Mucosa of descending colon (tissue), 3 donors: ENCODE results near the gene UHRF2. TPM values are rescaled to one million over a fixed set of nuclear protein-coding genes. Genes with fewer than 3 reads are reported as not detected.

ENCODE experiments used
- ATAC-seq: fragments of 200-7000 bp; cut with Tn5 transposase; one replicate; pipeline ENCODE4 v1.9.1; 2020; ENCODE audit warnings: mild to moderate bottlenecking, moderate library complexity
- DNase-seq, 3 donors: peaks; one replicate each; pipeline ENCODE4 v3.0.0-alpha.2; 2020
- H3K36me3 ChIP-seq: fragments of 200-600 bp; one replicate; pipeline ENCODE4 v1.8.0; 2021; ENCODE audit warnings: low read depth, mild to moderate bottlenecking
- H3K4me1 ChIP-seq: fragments of 200-600 bp; one replicate; pipeline ENCODE4 v1.8.0; 2021; ENCODE audit warnings: low read depth, mild to moderate bottlenecking
- H3K4me3 ChIP-seq: fragments of 200-600 bp; one replicate; pipeline ENCODE4 v1.8.0; 2021; ENCODE audit warnings: mild to moderate bottlenecking
- H3K9me3 ChIP-seq: fragments of 200-600 bp; one replicate; pipeline ENCODE4 v1.8.0; 2021; ENCODE audit warnings: mild to moderate bottlenecking
- intact Hi-C, 2 donors: fragments of 100-400 bp; cut with DNase I in 1 of 2; cut with micrococcal nuclease in 1 of 2; formaldehyde crosslinking; loops; one replicate each; pipeline versions ENCODE4 v1.11.0 to v1.11.1; 2022; cut with DNase I, micrococcal nuclease
- total RNA-seq, 3 donors: library from RNA; stranded (reverse); fragmentation: NEBNext Ultra II Directional in 2 of 3; extraction: Animal tissue kit (Norgen Biotek cat#: 25700) in 2 of 3; gene quantifications; one replicate each; pipeline versions ENCODE4 v1.2.1 to v1.2.4, GENCODE V29; 2021 to 2023
- TF ChIP-seq, protein P1 (sequence below): fragments of 200-600 bp; IDR thresholded peaks from one replicate; pipeline ENCODE4 v1.8.0; 2022; ENCODE audit warnings: antibody characterized with exemption, mild to moderate bottlenecking
- donor health status: DM: no; HTN: no; CAD: no; lungs with moderate emphysema.
- donor health status: DM: no; HTN: no; CAD: no.
- donor health status: DM: no; HTN: yes; CAD: no.

The UHRF2 gene
- total RNA-seq, 3 donors from 2014 or later: 28.1 to 42.0 (median 37.9) TPM

DNA sequence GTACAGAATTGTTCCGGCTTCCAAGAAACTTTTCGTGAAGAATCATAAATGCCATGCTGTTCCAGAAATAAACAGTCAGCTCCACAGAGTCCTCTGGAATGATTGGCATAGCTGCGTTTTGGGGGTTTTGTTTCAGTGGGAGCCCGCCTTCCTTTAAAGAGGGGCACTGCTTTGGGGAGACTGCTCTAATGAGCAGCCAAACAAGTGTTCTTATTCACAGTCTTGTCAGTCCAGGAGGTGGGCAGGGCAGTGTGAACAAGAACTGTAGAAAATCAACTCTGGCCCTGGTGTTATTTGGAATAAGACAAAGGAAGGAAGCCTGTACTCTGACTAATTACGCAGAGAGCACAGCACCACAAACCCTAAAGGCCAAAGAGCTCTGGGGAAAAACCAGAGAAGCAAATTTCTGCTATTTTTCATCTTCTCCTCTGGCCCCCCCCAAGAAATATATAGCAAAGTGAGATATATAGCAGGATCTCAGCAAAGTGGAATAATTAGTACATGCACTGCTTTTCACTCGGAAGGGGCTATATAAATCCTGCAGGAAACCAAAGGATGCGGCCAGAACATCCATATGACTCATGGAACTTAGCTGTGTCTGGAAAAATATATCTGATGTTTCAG lies 139.6 kb downstream of the UHRF2 start:
- intact Hi-C loops: no loop called here
- Histone ChIP-seq H3K9me3 (no peaks in the 10 kb centered on the region), H3K36me3 (no peaks in the 10 kb centered on the region), H3K4me1 (peaks cover 5% of the 10 kb centered on the region), H3K4me3 (no peak overlapping the region)
- TF ChIP-seq, protein P1, sequence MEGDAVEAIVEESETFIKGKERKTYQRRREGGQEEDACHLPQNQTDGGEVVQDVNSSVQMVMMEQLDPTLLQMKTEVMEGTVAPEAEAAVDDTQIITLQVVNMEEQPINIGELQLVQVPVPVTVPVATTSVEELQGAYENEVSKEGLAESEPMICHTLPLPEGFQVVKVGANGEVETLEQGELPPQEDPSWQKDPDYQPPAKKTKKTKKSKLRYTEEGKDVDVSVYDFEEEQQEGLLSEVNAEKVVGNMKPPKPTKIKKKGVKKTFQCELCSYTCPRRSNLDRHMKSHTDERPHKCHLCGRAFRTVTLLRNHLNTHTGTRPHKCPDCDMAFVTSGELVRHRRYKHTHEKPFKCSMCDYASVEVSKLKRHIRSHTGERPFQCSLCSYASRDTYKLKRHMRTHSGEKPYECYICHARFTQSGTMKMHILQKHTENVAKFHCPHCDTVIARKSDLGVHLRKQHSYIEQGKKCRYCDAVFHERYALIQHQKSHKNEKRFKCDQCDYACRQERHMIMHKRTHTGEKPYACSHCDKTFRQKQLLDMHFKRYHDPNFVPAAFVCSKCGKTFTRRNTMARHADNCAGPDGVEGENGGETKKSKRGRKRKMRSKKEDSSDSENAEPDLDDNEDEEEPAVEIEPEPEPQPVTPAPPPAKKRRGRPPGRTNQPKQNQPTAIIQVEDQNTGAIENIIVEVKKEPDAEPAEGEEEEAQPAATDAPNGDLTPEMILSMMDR: no peak
- no peak for DNase-seq
- no peak for ATAC-seq

GRCh38 chr9:6553866-6554265 lies 140.9 kb downstream of the UHRF2 start:
- TF ChIP-seq, protein P1: no peak

More at GRCh38 chr9:6553866-6554265, 140.9 kb downstream of the UHRF2 start:
- intact Hi-C loops: no loop called here
- H3K36me3 ChIP-seq: no peaks in the 10 kb centered on the region
- ATAC-seq: no peak
- peaks cover 5% of the 10 kb centered on the region for H3K4me1 ChIP-seq
- no peaks in the 10 kb centered on the region for H3K9me3 ChIP-seq
- no peak overlapping the region for H3K4me3 ChIP-seq
- DNase-seq: no peak

Other genes with a start within 250 kb of the UHRF2 start
- gene IL33, start 197.4 kb upstream of the UHRF2 start, total RNA-seq: 10 to 100 TPM in 2 of 3 donors, 1 to 10 TPM in 1; 7.3 to 25.1 (median 16.2) TPM
- gene TPD52L3, start 84.8 kb upstream of the UHRF2 start, total RNA-seq: not detected
- gene GLDC, start 232.5 kb downstream of the UHRF2 start, total RNA-seq: under 1 TPM; 0.38 to 0.63 (median 0.58) TPM